Testis (tissue), 3 donors: Measurements from ENCODE around the gene LYPD6. TPM values are rescaled to one million over a fixed set of nuclear protein-coding genes. Genes with fewer than 3 reads are reported as not detected.

Experiments used
- DNase-seq: peaks from one replicate; pipeline ENCODE4 v3.0.0-alpha.2; 2019
- H3K27ac ChIP-seq, 2 donors: fragments of 200-600 bp; sonication (generic); one replicate each; pipeline ENCODE4 v1.5.1; 2019
- H3K27me3 ChIP-seq: fragments of 200-600 bp; sonication (generic); one replicate; pipeline ENCODE4 v1.5.1; 2019
- H3K36me3 ChIP-seq: fragments of 200-600 bp; sonication (generic); one replicate; pipeline ENCODE4 v1.5.1; 2017; ENCODE audit warnings: low read depth; ENCODE audit errors: missing control alignments
- H3K4me1 ChIP-seq: fragments of 200-600 bp; sonication (generic); one replicate; pipeline ENCODE4 v1.5.1; 2019
- H3K4me3 ChIP-seq, 2 donors: fragments of 200-600 bp; sonication (generic); one replicate each; pipeline ENCODE4 v1.5.1; 2017 to 2019
- H3K9me3 ChIP-seq: fragments of 200-600 bp; sonication (generic); one replicate; pipeline ENCODE4 v1.5.1; 2017
- POLR2A ChIP-seq: fragments of 450-650 bp; IDR thresholded peaks from one replicate; pipeline ENCODE4 v1.6.1; 2017; ENCODE audit warnings: antibody characterized with exemption, mild to moderate bottlenecking, moderate library complexity
- WGBS, 2 donors: methylation state at CpG; one replicate each; pipeline ENCODE4 v1.1.5; 2018; 5-methylcytosine and 5-hydroxymethylcytosine counted together
- intact Hi-C: fragments of 100-400 bp; cut with DNase I; formaldehyde crosslinking; loops from one replicate; pipeline ENCODE4 v1.15.1; 2023; ENCODE audit warnings: low total_unique reads
- polyA plus RNA-seq: library from polyadenylated mRNA; stranded (reverse); fragments of 350-450 nt; fragmentation: Illumina TruSeq; extraction: RNeasy Lipid Tissue Mini Kit (QIAGEN cat#74804); gene quantifications from one replicate; pipeline ENCODE4 v1.2.3, GENCODE V29; 2014; ENCODE audit warnings: low read depth, low replicate concordance; ENCODE audit not compliant: insufficient read depth
- total RNA-seq, 2 donors: library from RNA; depleted of rRNA; stranded (reverse); fragments of >200 nt; gene quantifications; one replicate each; pipeline ENCODE4 v1.2.3, GENCODE V29; 2016
- TF ChIP-seq, protein P1 (sequence below), 3 experiments: fragments of 450-650 bp in 2 of 3; fragments of 200-600 bp in 1 of 3; sonication (generic) in 1 of 3; IDR thresholded peaks; one replicate each; pipeline ENCODE4 v1.5.1; 2016 to 2019; ENCODE audit warnings: antibody characterized with exemption in 3 of 3, mild to moderate bottlenecking in 2 of 3, moderate library complexity in 1 of 3

The LYPD6 gene
- total and polyA plus RNA-seq, 3 donors from 2014 or later = 6.8 to 10.2 (median 6.9) TPM

DNA sequence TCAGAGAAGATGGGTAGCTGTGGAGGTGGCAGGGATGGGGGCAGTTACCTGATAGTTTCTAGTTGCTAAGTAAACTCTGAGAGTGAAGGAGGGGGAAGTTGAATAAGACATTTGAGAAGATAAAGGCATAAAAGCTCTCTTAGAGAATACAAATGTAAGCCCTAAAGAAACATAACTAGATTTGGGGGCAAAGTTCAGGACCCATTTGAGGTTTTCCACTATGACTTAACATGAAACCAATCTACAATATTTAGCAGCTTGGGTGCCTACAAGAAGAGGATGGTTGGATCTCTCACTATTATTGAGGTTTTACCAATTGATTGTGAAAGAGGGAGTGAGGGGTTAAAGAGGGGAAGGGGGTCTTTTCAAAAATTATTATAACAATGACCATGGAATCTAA, 34.4 kb upstream of the LYPD6 start:
- intact Hi-C loops = no loop called here
- H3K27ac ChIP-seq = no peak overlapping the region

DNA sequence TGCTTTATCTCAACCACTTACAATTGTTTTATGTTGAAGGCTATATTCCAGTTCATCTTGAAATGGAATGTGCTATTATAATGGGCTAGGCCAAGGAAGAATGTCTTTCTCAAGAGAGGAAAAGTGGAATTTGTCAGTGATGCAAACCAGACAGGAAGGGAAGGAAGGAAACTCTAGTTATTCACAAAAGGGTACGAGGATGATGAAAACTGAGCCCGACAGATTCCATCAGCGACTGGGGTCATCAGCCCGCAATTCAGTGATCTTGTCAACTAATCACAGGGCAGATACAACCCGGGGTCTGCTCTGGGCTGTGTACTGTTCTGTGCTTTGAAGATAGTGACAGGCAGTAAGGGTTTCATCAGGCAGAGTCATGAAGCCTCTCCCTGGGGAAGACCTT, 23.4 kb upstream of the LYPD6 start:
- TF ChIP-seq POLR2A = no peak
- TF ChIP-seq, protein P1, sequence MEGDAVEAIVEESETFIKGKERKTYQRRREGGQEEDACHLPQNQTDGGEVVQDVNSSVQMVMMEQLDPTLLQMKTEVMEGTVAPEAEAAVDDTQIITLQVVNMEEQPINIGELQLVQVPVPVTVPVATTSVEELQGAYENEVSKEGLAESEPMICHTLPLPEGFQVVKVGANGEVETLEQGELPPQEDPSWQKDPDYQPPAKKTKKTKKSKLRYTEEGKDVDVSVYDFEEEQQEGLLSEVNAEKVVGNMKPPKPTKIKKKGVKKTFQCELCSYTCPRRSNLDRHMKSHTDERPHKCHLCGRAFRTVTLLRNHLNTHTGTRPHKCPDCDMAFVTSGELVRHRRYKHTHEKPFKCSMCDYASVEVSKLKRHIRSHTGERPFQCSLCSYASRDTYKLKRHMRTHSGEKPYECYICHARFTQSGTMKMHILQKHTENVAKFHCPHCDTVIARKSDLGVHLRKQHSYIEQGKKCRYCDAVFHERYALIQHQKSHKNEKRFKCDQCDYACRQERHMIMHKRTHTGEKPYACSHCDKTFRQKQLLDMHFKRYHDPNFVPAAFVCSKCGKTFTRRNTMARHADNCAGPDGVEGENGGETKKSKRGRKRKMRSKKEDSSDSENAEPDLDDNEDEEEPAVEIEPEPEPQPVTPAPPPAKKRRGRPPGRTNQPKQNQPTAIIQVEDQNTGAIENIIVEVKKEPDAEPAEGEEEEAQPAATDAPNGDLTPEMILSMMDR (IDR thresholded peaks at IDR 0.05) = no peak
- Histone ChIP-seq H3K27ac (no peak overlapping the region), H3K27me3 (no peaks in the 10 kb centered on the region), H3K9me3 (no peaks in the 10 kb centered on the region), H3K4me3 (no peak overlapping the region), H3K4me1 (no peaks in the 10 kb centered on the region), H3K36me3 (no peaks in the 10 kb centered on the region)
- WGBS, 2 donors = 43 to 51% methylated on average over 5 of the region's 5 CpGs
- intact Hi-C loops = no loop called here
- DNase-seq = no peak

More for the DNA sequence above, 34.4 kb upstream of the LYPD6 start:
- Histone ChIP-seq H3K27me3 (no peaks in the 10 kb centered on the region), H3K36me3 (no peaks in the 10 kb centered on the region), H3K9me3 (no peaks in the 10 kb centered on the region), H3K4me1 (no peaks in the 10 kb centered on the region), H3K4me3 (no peak overlapping the region)
- DNase-seq = no peak
- TF ChIP-seq, protein P1 (IDR thresholded peaks at IDR 0.05) = no peak
- TF ChIP-seq POLR2A = no peak

DNA sequence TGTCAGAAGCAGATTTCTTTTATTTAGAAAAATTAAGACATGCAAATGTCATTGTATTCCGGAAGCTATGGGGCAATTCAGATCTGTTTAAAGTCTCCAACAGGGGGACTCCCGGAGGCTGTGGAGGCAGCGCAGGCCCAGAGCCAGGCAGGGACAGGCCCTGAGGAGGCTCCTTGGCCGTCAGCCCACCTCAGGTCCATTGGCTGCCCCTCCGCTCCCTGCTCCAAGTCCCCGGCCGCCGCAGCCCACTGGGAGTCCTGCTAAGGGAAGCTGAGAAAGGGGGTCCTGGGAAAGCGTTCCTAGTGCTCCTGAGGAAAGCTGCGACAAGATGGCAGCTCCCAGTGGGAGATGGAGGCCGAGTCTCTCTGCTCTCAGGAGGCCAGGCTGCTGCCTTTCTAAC, 20.0 kb upstream of the LYPD6 start:
- TF ChIP-seq, protein P1 (IDR thresholded peaks at IDR 0.05) = no peak
- Histone ChIP-seq H3K4me1 (no peaks in the 10 kb centered on the region), H3K9me3 (no peaks in the 10 kb centered on the region), H3K36me3 (no peaks in the 10 kb centered on the region), H3K27ac (no peak overlapping the region), H3K27me3 (no peaks in the 10 kb centered on the region), H3K4me3 (no peak overlapping the region)
- DNase-seq = no peak
- WGBS, 2 donors = 88 to 89% methylated on average over 5 to 11 of the region's 11 CpGs
- intact Hi-C loops = no loop called here

DNA sequence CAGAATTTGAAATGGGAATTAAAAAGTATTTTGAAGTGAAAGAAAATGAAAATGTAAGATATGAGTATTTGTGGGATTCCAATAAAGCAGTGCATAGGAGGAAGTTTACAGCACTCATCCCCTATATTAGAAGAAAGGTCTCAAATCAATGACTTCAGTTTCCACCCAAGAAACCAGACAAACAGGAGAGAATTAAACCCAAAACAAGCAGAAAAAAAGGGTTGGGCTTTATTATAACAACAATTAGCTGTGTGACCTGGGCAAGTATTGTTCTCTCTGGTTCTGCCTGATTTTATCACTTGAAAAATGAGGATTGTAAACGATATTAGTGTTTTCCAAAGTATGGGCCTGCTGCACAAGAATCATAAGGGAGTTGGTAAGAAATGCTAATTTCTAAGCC, 18.3 kb upstream of the LYPD6 start:
- no peaks in the 10 kb centered on the region for H3K27me3 ChIP-seq
- H3K36me3 ChIP-seq = no peaks in the 10 kb centered on the region
- TF ChIP-seq, protein P1 (IDR thresholded peaks at IDR 0.05) = no peak
- TF ChIP-seq POLR2A = no peak
- no peaks in the 10 kb centered on the region for H3K4me1 ChIP-seq
- H3K4me3 ChIP-seq = no peak overlapping the region
- intact Hi-C loops = no loop called here
- no peaks in the 10 kb centered on the region for H3K9me3 ChIP-seq
- no peak for DNase-seq
- WGBS, 2 donors = 40 to 50% methylated on average over 1 of the region's 1 CpG
- H3K27ac ChIP-seq = no peak overlapping the region

DNA sequence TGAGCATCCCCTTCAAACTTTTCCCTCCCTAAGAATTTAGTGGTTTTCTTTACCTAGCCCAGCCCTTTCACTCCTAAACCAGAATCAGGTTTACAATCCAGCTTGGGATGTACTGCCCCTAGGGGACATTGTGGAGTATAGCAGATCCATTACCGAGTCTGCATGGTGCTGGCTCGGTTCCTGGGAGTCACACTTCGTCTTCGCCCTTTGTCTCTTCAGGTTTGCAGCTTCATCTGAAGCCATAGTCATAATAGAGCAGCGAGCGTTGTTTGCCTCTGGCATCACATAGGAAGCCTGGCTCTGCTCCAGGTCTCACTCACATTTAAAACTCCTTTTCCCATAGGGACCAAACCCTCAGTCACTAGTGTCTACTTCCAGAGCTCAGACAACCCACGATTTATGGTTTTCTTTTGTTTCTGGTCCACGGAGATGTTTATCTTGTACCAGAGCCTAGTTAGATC, 16.8 kb upstream of the LYPD6 start:
- H3K4me1 ChIP-seq = no peaks in the 10 kb centered on the region
- DNase-seq = peak; percentile 32
- H3K9me3 ChIP-seq = no peaks in the 10 kb centered on the region
- TF ChIP-seq, protein P1 (IDR thresholded peaks at IDR 0.05) = peak in 2 of 3 experiments; percentile 50 to 77
- no peak for TF ChIP-seq POLR2A
- H3K36me3 ChIP-seq = no peaks in the 10 kb centered on the region
- no peaks in the 10 kb centered on the region for H3K27me3 ChIP-seq
- intact Hi-C loops = no loop called here
- WGBS, 2 donors = 16 to 17% methylated on average over 8 of the region's 8 CpGs
- H3K27ac ChIP-seq = no peak overlapping the region
- no peak overlapping the region for H3K4me3 ChIP-seq
